Muscle of leg (tissue), 11 donors: ENCODE results near the gene LSP1. TPM values are rescaled to one million over a fixed set of nuclear protein-coding genes. Genes with fewer than 3 reads are reported as not detected.

Experiments used
- DNase-seq: peaks from one replicate; pipeline ENCODE4 v3.0.0; 2013
- H3K27ac ChIP-seq: one replicate; pipeline ENCODE4 v1.5.1; 2013; ENCODE audit warnings: mild to moderate bottlenecking, low read length, control low read depth
- H3K27me3 ChIP-seq: one replicate; pipeline ENCODE4 v1.6.1; 2013; ENCODE audit warnings: low read length; ENCODE audit not compliant: control insufficient read depth, insufficient read depth
- H3K36me3 ChIP-seq: one replicate; pipeline ENCODE4 v1.6.1; 2013; ENCODE audit warnings: low read length; ENCODE audit not compliant: control insufficient read depth, insufficient read depth
- H3K4me1 ChIP-seq: one replicate; pipeline ENCODE4 v1.6.1; 2013; ENCODE audit warnings: low read length; ENCODE audit not compliant: control insufficient read depth, insufficient read depth
- H3K4me3 ChIP-seq: one replicate; pipeline ENCODE4 v1.5.1; 2013; ENCODE audit warnings: low read length, control low read depth
- H3K9me3 ChIP-seq: replicated peaks from 2 replicates; pipeline ENCODE4 v1.6.1; 2013; ENCODE audit warnings: low read depth, low read length; ENCODE audit not compliant: control insufficient read depth
- WGBS: methylation state at CpG from one replicate; pipeline ENCODE4 v1.1.5; 2013; ENCODE audit warnings: missing lambda C conversion rate; ENCODE audit not compliant: insufficient coverage; 5-methylcytosine and 5-hydroxymethylcytosine counted together
- polyA plus RNA-seq, 8 donors: library from polyadenylated mRNA; unstranded; fragments of 120-200 nt; gene quantifications; one replicate each; pipeline versions ENCODE4 v1.2.1 to v1.2.3, GENCODE V29; 2013; ENCODE audit warnings: inconsistent platforms in 1 of 8, low replicate concordance in 1 of 8; ENCODE audit not compliant: insufficient read length in 8 of 8, insufficient read depth in 1 of 8
- total RNA-seq: library from RNA; stranded (reverse); fragments of 120-200 nt; gene quantifications from one replicate; pipeline ENCODE4 v1.2.4, GENCODE V29; 2013

LSP1 gene
- total and polyA plus RNA-seq, 9 donors: 18.2 to 61.1 (median 42.1) TPM

GRCh38 chr11:1917523-1918435, 64.9 kb downstream of the LSP1 start:
- 80% methylated on average over 31 of the region's 34 CpGs for WGBS
- DNase-seq: peak; percentile 50
- no peaks in the 10 kb centered on the region for H3K9me3 ChIP-seq
- H3K36me3 ChIP-seq: peaks cover 9% of the 10 kb centered on the region
- no peak overlapping the region for H3K4me3 ChIP-seq
- peak overlapping the region; percentile 99 for H3K27ac ChIP-seq
- H3K27me3 ChIP-seq: no peaks in the 10 kb centered on the region
- H3K4me1 ChIP-seq: peaks cover 74% of the 10 kb centered on the region

- Histone ChIP-seq H3K9me3 (no peaks in the 10 kb centered on the region), H3K27ac (peak overlapping the region; percentile 99), H3K27me3 (no peaks in the 10 kb centered on the region), H3K4me1 (peaks cover 77% of the 10 kb centered on the region), H3K36me3 (peaks cover 15% of the 10 kb centered on the region), H3K4me3 (no peak overlapping the region)
- DNase-seq: peak; percentile 38
- 88% methylated on average over 16 of the region's 29 CpGs for WGBS
Observed at GRCh38 chr11:1918436-1919315, 65.8 kb downstream of the LSP1 start.

GRCh38 chr11:1919391-1920127, 66.7 kb downstream of the LSP1 start, which contains the start of gene TNNT3:
Gene TNNT3, plus strand, starts transcription at chr11:1919703. Its CDS starts 3,172 bp downstream, at chr11:1922875.
- Histone ChIP-seq H3K27me3 (no peaks in the 10 kb centered on the region), H3K4me3 (peak within 1 kb of the TSS; percentile 58), H3K9me3 (no peaks in the 10 kb centered on the region), H3K27ac (peak within 1 kb of the TSS; percentile 99), H3K36me3 (peaks cover 21% of the 10 kb centered on the region), H3K4me1 (peaks cover 85% of the 10 kb centered on the region)
- 63% methylated on average over 30 of the region's 31 CpGs for WGBS
- DNase-seq: peak; percentile 88

GRCh38 chr11:1920128-1920908, 67.4 kb downstream of the LSP1 start:
- Histone ChIP-seq H3K9me3 (no peaks in the 10 kb centered on the region), H3K27me3 (no peaks in the 10 kb centered on the region), H3K36me3 (peaks cover 22% of the 10 kb centered on the region), H3K27ac (peak overlapping the region; percentile 99), H3K4me1 (peaks cover 93% of the 10 kb centered on the region), H3K4me3 (peak overlapping the region; percentile 65)
- WGBS: 77% methylated on average over 12 of the region's 25 CpGs
- peak; percentile 17 for DNase-seq

- Histone ChIP-seq H3K4me1 (peaks cover 98% of the 10 kb centered on the region), H3K27ac (peak overlapping the region; percentile 99), H3K9me3 (no peaks in the 10 kb centered on the region), H3K27me3 (no peaks in the 10 kb centered on the region), H3K4me3 (peak overlapping the region; percentile 65), H3K36me3 (peaks cover 27% of the 10 kb centered on the region)
- peak; percentile 84 for DNase-seq
- WGBS: 38% methylated on average over 17 of the region's 21 CpGs
Observed at GRCh38 chr11:1920909-1921573, 68.2 kb downstream of the LSP1 start.

- DNase-seq: peak; percentile 99
- H3K9me3 ChIP-seq: no peaks in the 10 kb centered on the region
- WGBS: 10% methylated on average over 13 of the region's 18 CpGs
- H3K4me3 ChIP-seq: peak overlapping the region; percentile 65
- H3K36me3 ChIP-seq: peaks cover 33% of the 10 kb centered on the region
- peaks cover 98% of the 10 kb centered on the region for H3K4me1 ChIP-seq
- H3K27me3 ChIP-seq: no peaks in the 10 kb centered on the region
- peak overlapping the region; percentile 99 for H3K27ac ChIP-seq
Observed at GRCh38 chr11:1921574-1922141, 68.8 kb downstream of the LSP1 start.

GRCh38 chr11:1922481-1923081, 69.7 kb downstream of the LSP1 start:
- peaks cover 41% of the 10 kb centered on the region for H3K36me3 ChIP-seq
- H3K4me3 ChIP-seq: peak overlapping the region; percentile 65
- WGBS: 36% methylated on average over 3 of the region's 14 CpGs
- H3K27me3 ChIP-seq: no peaks in the 10 kb centered on the region
- DNase-seq: peak; percentile 94
- H3K27ac ChIP-seq: peak overlapping the region; percentile 99
- no peaks in the 10 kb centered on the region for H3K9me3 ChIP-seq
- H3K4me1 ChIP-seq: peaks cover 98% of the 10 kb centered on the region

- 77% methylated on average over 13 of the region's 22 CpGs for WGBS
- no peak for DNase-seq
- peak overlapping the region; percentile 99 for H3K27ac ChIP-seq
- H3K9me3 ChIP-seq: no peaks in the 10 kb centered on the region
- peak overlapping the region; percentile 65 for H3K4me3 ChIP-seq
- H3K36me3 ChIP-seq: peaks cover 49% of the 10 kb centered on the region
- no peaks in the 10 kb centered on the region for H3K27me3 ChIP-seq
- H3K4me1 ChIP-seq: peaks cover 98% of the 10 kb centered on the region
Observed at GRCh38 chr11:1923201-1923956, 70.5 kb downstream of the LSP1 start.
